ENCODE results near the gene CEP55. TPM values are rescaled to one million over a fixed set of nuclear protein-coding genes. Genes with fewer than 3 reads are reported as not detected.

CEP55 gene
- total RNA-seq, 1 donor, result 36.9 TPM

DNA sequence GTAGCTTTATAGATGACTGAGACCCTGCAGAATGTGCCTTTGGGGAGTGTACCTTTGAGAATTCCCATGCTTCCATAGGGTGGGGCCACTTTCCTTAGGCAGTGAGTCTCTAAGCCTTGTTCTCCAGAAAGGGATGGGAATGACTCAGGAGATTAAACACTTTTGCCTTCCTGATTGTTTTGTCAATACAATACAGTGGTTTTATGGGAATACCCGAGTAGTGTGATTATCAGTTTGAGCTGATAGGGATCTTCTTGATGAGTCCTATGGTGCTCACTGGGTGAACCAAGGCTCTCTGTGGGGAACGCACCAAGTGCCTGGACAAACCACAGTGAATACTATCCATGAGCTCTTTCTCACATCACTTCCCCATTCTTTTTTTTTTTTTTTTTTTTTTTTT, 20.5 kb upstream of the CEP55 start:
- peak; percentile 83 for DNase-seq (ENCODE audit: low read depth)
- no peak overlapping the region for H3K4me3 ChIP-seq (ENCODE audit: low read depth, low read length)
- TF ChIP-seq, protein P1, sequence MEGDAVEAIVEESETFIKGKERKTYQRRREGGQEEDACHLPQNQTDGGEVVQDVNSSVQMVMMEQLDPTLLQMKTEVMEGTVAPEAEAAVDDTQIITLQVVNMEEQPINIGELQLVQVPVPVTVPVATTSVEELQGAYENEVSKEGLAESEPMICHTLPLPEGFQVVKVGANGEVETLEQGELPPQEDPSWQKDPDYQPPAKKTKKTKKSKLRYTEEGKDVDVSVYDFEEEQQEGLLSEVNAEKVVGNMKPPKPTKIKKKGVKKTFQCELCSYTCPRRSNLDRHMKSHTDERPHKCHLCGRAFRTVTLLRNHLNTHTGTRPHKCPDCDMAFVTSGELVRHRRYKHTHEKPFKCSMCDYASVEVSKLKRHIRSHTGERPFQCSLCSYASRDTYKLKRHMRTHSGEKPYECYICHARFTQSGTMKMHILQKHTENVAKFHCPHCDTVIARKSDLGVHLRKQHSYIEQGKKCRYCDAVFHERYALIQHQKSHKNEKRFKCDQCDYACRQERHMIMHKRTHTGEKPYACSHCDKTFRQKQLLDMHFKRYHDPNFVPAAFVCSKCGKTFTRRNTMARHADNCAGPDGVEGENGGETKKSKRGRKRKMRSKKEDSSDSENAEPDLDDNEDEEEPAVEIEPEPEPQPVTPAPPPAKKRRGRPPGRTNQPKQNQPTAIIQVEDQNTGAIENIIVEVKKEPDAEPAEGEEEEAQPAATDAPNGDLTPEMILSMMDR (IDR thresholded peaks at IDR 0.05; ENCODE audit: insufficient read depth, low read length), result no peak

- TF ChIP-seq, protein P1 (IDR thresholded peaks at IDR 0.05; ENCODE audit: insufficient read depth, low read length), result no peak
- H3K4me3 ChIP-seq (ENCODE audit: low read depth, low read length), result no peak overlapping the region
- no peak for DNase-seq (ENCODE audit: low read depth)
Observed at GRCh38 chr10:93476756-93477155, 19.7 kb upstream of the CEP55 start.

GRCh38 chr10:93478873-93479272, 17.5 kb upstream of the CEP55 start:
- no peak for DNase-seq (ENCODE audit: low read depth)
- TF ChIP-seq, protein P1 (IDR thresholded peaks at IDR 0.05; ENCODE audit: insufficient read depth, low read length), result no peak
- H3K4me3 ChIP-seq (ENCODE audit: low read depth, low read length), result peak overlapping the region; percentile 91

GRCh38 chr10:93481637-93482144, 14.7 kb upstream of the CEP55 start:
- DNase-seq (ENCODE audit: low read depth), result no peak
- TF ChIP-seq, protein P1 (IDR thresholded peaks at IDR 0.05; ENCODE audit: insufficient read depth, low read length), result no peak
- peak overlapping the region; percentile 91 for H3K4me3 ChIP-seq (ENCODE audit: low read depth, low read length)

DNA sequence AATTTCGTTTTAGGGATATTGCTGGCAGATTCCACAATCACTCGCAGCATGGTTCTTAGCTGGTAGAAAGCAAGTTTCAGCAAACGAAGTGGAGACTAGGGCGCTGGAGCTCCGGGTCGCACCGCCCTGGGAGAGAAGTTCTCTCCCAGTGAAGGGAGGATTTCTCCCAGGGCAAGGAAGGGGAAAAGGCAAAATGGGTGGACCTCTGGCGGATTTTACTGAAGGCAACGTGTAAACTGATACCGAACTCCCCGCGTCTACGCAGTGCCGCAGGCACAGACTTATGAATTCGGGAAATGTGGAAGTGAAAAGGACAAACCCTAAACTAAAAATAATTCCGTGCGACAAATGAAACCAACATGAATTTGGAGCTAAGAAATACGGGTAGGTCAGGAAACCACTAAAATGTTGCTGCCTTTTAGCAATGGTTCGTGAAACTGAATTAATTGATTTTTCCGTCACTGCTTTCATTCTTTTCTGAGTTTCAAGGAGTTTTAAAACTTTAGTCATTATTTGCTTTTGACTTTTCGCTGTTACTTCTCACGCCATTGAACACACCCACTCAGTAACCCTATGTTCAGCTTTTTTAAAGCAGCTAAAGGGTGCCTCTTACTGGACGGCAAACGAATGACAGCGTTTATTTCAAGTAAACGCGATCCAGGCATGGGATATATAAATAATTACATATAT, 14.1 kb upstream of the CEP55 start, which contains the start of gene MYOF:
TSS of gene MYOF (minus strand) at position 190 of the 690 bp plus-strand sequence. CDS start at position 50, 140 bp downstream.
- peak within 1 kb of the TSS; percentile 91 for H3K4me3 ChIP-seq (ENCODE audit: low read depth, low read length)
- DNase-seq (ENCODE audit: low read depth), result peak; percentile 95
- TF ChIP-seq, protein P1 (IDR thresholded peaks at IDR 0.05; ENCODE audit: insufficient read depth, low read length), result peak; percentile 71

- no peak overlapping the region for H3K4me3 ChIP-seq (ENCODE audit: low read depth, low read length)
- DNase-seq (ENCODE audit: low read depth), result no peak
- TF ChIP-seq, protein P1 (IDR thresholded peaks at IDR 0.05; ENCODE audit: insufficient read depth, low read length), result no peak
Observed at GRCh38 chr10:93485690-93486089, 10.7 kb upstream of the CEP55 start.
